CD4-positive, alpha-beta T cell treated with Interleukin-6 for 4 hours (primary cell): ENCODE data around the gene RAF1.
"Not testable (repeated sequence)": the region's sequence is repeated elsewhere in the genome, so short reads cannot be mapped to it uniquely, and the experiment has no call there.

ENCODE experiments used
- DNase-seq: peaks from one replicate; pipeline ENCODE4 v3.0.0-alpha.2; 2020; ENCODE audit warnings: mixed read lengths

The RAF1 gene

GRCh38 chr3:12633108-12633507, 30.8 kb downstream of the RAF1 start:
- DNase-seq: no peak

GRCh38 chr3:12632523-12632922, 31.4 kb downstream of the RAF1 start:
- DNase-seq: no peak

GRCh38 chr3:12630843-12631242, 33.1 kb downstream of the RAF1 start:
- DNase-seq: not testable (repeated sequence)

- no peak for DNase-seq
These were observed 33.6 kb downstream of the RAF1 start for GRCh38 chr3:12630292-12630691.

- no peak for DNase-seq
These were observed 34.4 kb downstream of the RAF1 start for GRCh38 chr3:12629560-12629959.

- no peak for DNase-seq
These were observed 35.1 kb downstream of the RAF1 start for GRCh38 chr3:12628813-12629212.

- DNase-seq: no peak
These were observed 36.5 kb downstream of the RAF1 start for GRCh38 chr3:12627370-12627769.

GRCh38 chr3:12624964-12625363, 39.0 kb downstream of the RAF1 start:
- DNase-seq: not testable (repeated sequence)

GRCh38 chr3:12624056-12624455, 39.9 kb downstream of the RAF1 start:
- no peak for DNase-seq

- DNase-seq: no peak
These were observed 41.6 kb downstream of the RAF1 start for GRCh38 chr3:12622335-12622734.

- no peak for DNase-seq
These were observed 43.2 kb downstream of the RAF1 start for GRCh38 chr3:12620729-12621128.

- DNase-seq: no peak
These were observed 43.6 kb downstream of the RAF1 start for GRCh38 chr3:12620305-12620704.

GRCh38 chr3:12618426-12618825, 45.5 kb downstream of the RAF1 start:
- no peak for DNase-seq

- DNase-seq: no peak
These were observed 48.7 kb downstream of the RAF1 start for GRCh38 chr3:12615266-12615665.

GRCh38 chr3:12613250-12613649, 50.7 kb downstream of the RAF1 start:
- peak; percentile 39 for DNase-seq

- no peak for DNase-seq
These were observed 51.2 kb downstream of the RAF1 start for GRCh38 chr3:12612514-12613226.

- no peak for DNase-seq
These were observed 52.8 kb downstream of the RAF1 start for GRCh38 chr3:12611117-12611516.

GRCh38 chr3:12608376-12608775, 55.5 kb downstream of the RAF1 start:
- no peak for DNase-seq

GRCh38 chr3:12603969-12604368, 59.9 kb downstream of the RAF1 start:
- no peak for DNase-seq

GRCh38 chr3:12601072-12601471, 62.8 kb downstream of the RAF1 start:
- DNase-seq: no peak

GRCh38 chr3:12598890-12599289, 65.0 kb downstream of the RAF1 start:
- no peak for DNase-seq

GRCh38 chr3:12593473-12593872, 70.4 kb downstream of the RAF1 start:
- DNase-seq: no peak

- DNase-seq: no peak
These were observed 71.8 kb downstream of the RAF1 start for GRCh38 chr3:12591997-12592715.

GRCh38 chr3:12591456-12591855, 72.5 kb downstream of the RAF1 start:
- no peak for DNase-seq

- DNase-seq: no peak
These were observed 73.8 kb downstream of the RAF1 start for GRCh38 chr3:12590096-12590495.
